Muscle of back (tissue), 11 donors: ENCODE measurements around the gene IER3. TPM values are rescaled to one million over a fixed set of nuclear protein-coding genes. Genes with fewer than 3 reads are reported as not detected.

ENCODE experiments used
- DNase-seq, 3 donors: peaks; one replicate each; pipeline versions ENCODE4 v3.0.0 to v3.0.0-alpha.2; 2013
- polyA plus RNA-seq, 10 donors: library from polyadenylated mRNA; unstranded; fragments of 120-200 nt; gene quantifications; one replicate each; pipeline ENCODE4 v1.2.1, GENCODE V29; 2013; ENCODE audit not compliant: insufficient read length in 10 of 10

IER3 gene
- polyA plus RNA-seq, 10 donors: 7.1 to 25.4 (median 9.1) TPM

GRCh38 chr6:30709101-30709868 is 35.1 kb downstream of the IER3 start:
- DNase-seq: no peak

GRCh38 chr6:30707281-30707850 is 37.0 kb downstream of the IER3 start:
- no peak for DNase-seq

GRCh38 chr6:30705620-30706019 is 38.7 kb downstream of the IER3 start:
- no peak for DNase-seq

- no peak for DNase-seq
Observed at GRCh38 chr6:30703821-30704220, 40.5 kb downstream of the IER3 start.

- DNase-seq: no peak
Observed at GRCh38 chr6:30703011-30703410, 41.3 kb downstream of the IER3 start.

- DNase-seq: no peak
Observed at GRCh38 chr6:30700340-30700739, 44.0 kb downstream of the IER3 start.

- DNase-seq: no peak
Observed at GRCh38 chr6:30696432-30696831, 47.9 kb downstream of the IER3 start.

Other genes starting within 250 kb of the IER3 start
- 10 to 100 TPM; 45.8 to 73.4 (median 52.1) TPM for gene GNL1, start 188.1 kb downstream of the IER3 start, polyA plus RNA-seq
- gene PRR3, start 187.3 kb downstream of the IER3 start, polyA plus RNA-seq: 10 to 100 TPM; 16.0 to 28.1 (median 21.4) TPM
- 10 to 100 TPM; 43.9 to 53.4 (median 47.0) TPM for gene ABCF1, start 173.1 kb downstream of the IER3 start, polyA plus RNA-seq
- gene PPP1R10, start 127.3 kb downstream of the IER3 start, polyA plus RNA-seq: 10 to 100 TPM; 25.9 to 38.8 (median 29.8) TPM
- gene MRPS18B, start 126.7 kb downstream of the IER3 start, polyA plus RNA-seq: 10 to 100 TPM; 44.3 to 60.3 (median 53.2) TPM
- gene ATAT1, start 117.7 kb downstream of the IER3 start, polyA plus RNA-seq: 10 to 100 TPM; 14.7 to 33.9 (median 19.9) TPM
- gene C6orf136, start 97.4 kb downstream of the IER3 start, polyA plus RNA-seq: 10 to 100 TPM in 8 of 10 donors, 1 to 10 TPM in 2; 7.7 to 18.2 (median 11.9) TPM
- 10 to 100 TPM; 18.6 to 27.2 (median 22.9) TPM for gene DHX16, start 71.5 kb downstream of the IER3 start, polyA plus RNA-seq
- gene PPP1R18, start 57.9 kb downstream of the IER3 start, polyA plus RNA-seq: 10 to 100 TPM; 36.4 to 51.3 (median 42.8) TPM
- gene NRM, start 53.6 kb downstream of the IER3 start, polyA plus RNA-seq: 10 to 100 TPM; 28.5 to 43.1 (median 36.5) TPM
- gene MDC1, start 27.3 kb downstream of the IER3 start, polyA plus RNA-seq: 10 to 100 TPM; 19.7 to 32.5 (median 23.9) TPM
- 1,000 to 10,000 TPM in 1 of 10 donors, 100 to 1,000 TPM in 9; 582 to 1,224 (median 866) TPM for gene TUBB, start 24.2 kb downstream of the IER3 start, polyA plus RNA-seq
- gene FLOT1, start 1.9 kb downstream of the IER3 start, polyA plus RNA-seq: 100 to 1,000 TPM in 6 of 10 donors, 10 to 100 TPM in 4; 89.4 to 116 (median 103) TPM
- 10 to 100 TPM; 44.6 to 78.1 (median 50.8) TPM for gene DDR1, start 140.0 kb upstream of the IER3 start, polyA plus RNA-seq
- gene GTF2H4, start 163.7 kb upstream of the IER3 start, polyA plus RNA-seq: 10 to 100 TPM; 18.8 to 29.7 (median 21.6) TPM
- 10 to 100 TPM; 16.8 to 32.5 (median 25.2) TPM for gene VARS2, start 169.7 kb upstream of the IER3 start, polyA plus RNA-seq
- gene SFTA2, start 187.6 kb upstream of the IER3 start, polyA plus RNA-seq: under 1 TPM in 1 of 10 donors, not detected in 9; 0.29 TPM
- gene MUCL3, start 196.4 kb upstream of the IER3 start, polyA plus RNA-seq: under 1 TPM in 2 of 10 donors, not detected in 8; 0.04 to 0.05 TPM
- not detected for gene MUC21, start 239.2 kb upstream of the IER3 start, polyA plus RNA-seq